HG03095 (cell line): ENCODE results near the gene KCNJ14.

Experiments
- ATAC-seq: cut with Tn5 transposase; IDR thresholded peaks from one replicate; pipeline ENCODE4 v1.9.1; 2021; ENCODE audit warnings: moderate library complexity; ENCODE audit not compliant: unreplicated experiment

KCNJ14 gene

DNA sequence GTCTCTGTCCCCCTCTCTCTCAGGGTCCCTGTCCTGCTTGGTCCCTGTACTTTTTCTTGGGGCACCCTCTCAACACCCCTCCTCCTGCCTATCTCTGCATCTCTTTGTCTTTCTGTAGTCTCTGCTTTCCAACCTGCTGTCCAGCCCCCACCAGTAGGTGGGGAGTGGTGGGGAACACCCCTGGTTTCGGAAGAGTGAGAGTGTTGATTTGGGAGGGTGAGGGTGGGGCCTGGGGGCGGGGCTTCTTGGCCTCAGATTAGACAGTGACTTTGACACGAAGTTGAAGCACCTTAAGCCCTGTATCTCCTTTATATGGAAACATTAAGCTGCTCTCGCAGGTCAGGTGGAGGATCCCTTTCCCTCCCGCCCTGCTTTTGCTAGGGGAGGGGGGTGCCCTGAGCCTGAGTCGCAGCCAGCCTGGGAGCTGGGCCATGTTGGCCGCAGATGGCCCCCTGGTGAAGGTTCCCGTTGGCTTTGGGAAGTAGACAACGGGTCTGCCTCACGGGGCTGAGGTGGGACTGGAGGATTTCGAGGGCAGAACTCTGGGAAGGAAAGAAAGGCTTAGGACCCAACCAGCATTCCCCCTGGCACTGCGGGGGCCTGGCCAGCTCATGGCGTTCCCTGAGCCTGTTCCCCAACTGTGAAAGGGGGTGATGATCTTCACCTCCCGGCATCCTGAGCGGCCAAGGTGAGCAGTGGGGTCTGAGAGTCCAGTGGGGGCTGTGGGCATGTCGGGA is at the start of gene KCNJ14:
Gene KCNJ14, plus strand, starts transcription at position 404 of the 737 bp plus-strand sequence. CDS start 6,151 bp downstream, outside the sequence.
- ATAC-seq = no peak

DNA sequence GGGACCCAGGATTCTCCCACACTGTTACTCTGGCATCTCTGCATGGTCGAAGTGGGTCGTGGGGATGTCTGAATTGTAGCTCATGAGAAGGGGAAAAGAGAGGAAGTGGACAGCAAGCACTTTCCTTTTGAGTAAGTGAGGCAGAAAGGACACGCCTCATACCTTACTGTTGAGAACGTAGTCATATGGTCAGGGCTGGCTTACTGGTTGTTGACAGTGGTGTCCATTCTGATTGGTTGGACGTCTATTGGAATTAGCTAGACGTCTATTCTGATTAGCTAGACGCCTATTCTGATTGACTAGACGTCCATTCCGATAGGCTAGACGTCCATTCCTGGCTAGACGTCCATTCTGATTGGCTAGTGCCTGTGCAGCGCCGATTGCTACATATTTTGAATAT is 49.5 kb upstream of the KCNJ14 start:
- ATAC-seq = no peak

DNA sequence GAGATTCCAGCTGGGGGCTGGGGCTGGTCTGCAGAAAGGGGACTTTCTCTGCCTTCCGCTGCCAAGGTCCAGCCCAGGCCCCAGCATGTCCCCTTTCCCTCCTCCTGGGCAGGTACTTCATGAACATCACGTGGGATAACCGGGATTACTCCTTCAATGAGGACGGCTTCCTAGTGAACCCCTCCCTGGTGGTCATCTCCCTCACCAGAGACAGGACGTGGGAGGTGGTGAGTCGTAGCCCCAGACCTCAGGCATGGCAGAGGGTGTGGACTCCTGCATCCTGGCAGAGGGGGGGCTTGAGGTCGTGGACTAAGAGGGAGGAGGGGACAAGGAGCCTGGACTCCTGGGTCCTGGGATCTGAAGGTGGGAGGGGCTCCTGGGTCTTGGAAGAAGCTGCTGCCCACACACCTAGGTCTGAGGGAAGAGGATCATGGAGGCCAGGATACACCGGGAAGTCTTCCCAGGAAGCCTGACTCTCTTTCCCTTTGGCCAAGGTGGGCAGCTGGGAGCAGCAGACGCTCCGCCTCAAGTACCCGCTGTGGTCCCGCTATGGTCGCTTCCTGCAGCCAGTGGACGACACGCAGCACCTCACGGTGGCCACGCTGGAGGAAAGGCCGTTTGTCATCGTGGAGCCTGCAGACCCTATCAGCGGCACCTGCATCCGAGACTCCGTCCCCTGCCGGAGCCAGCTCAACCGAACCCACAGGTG is 41.3 kb upstream of the KCNJ14 start:
- ATAC-seq = no peak

DNA sequence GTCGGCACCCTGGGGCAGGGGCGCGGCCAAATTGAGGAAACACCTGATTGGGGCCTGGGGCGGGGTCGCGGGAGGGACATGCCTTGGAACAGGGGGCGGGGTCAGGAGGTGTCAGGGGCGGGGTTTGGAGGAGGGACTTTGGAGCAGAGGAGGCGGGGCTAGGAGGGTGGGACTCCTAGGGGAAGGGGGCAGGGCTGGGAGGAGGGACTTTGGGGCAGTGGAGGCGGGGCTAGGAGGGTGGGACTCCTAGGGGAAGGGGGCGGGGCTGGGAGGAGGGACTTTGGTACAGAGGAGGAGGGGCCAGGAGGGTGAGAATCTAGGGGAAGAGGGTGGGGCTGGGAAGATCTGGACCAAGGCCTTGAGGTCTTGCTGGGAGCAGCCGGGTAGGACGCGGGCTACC is 40.0 kb upstream of the KCNJ14 start:
- ATAC-seq = no peak

DNA sequence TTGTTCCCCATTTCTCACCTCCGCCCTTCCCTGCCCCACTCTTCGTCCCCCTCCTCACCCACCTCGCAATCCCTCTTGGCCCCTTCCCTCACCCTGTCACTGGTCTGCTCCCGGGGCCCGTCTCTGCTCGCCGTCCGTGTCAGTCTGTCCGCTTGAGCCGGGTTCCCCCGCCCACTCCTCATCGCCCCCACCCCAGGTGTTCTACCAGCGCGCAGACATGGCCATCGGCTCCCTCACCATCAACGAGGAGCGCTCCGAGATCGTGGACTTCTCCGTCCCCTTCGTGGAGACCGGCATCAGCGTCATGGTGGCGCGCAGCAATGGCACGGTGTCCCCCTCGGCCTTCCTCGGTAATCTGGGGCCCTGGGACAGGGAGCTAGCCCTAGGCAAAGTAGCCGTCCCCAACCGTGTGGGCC is 39.6 kb upstream of the KCNJ14 start:
- no peak for ATAC-seq

DNA sequence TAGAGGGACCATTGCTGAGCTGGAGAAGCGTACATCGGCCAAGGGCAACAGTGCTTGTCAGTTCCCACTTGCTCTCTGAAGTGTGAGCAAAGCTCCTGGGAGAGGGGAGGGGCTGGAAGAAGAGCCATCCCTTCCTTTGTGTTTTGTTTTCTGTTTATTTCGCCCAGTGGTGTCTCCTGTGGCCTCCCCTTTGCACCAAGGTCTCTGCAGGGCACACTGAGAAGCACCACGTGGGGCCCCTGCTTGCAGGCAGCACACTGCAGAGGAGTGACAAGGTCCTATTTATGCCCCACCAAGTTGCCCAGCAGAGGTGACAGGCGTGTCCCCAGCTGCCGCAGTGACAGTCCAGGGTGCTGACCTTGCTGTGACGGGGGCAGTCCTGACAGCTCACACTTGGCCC is 38.0 kb upstream of the KCNJ14 start:
- ATAC-seq = no peak

DNA sequence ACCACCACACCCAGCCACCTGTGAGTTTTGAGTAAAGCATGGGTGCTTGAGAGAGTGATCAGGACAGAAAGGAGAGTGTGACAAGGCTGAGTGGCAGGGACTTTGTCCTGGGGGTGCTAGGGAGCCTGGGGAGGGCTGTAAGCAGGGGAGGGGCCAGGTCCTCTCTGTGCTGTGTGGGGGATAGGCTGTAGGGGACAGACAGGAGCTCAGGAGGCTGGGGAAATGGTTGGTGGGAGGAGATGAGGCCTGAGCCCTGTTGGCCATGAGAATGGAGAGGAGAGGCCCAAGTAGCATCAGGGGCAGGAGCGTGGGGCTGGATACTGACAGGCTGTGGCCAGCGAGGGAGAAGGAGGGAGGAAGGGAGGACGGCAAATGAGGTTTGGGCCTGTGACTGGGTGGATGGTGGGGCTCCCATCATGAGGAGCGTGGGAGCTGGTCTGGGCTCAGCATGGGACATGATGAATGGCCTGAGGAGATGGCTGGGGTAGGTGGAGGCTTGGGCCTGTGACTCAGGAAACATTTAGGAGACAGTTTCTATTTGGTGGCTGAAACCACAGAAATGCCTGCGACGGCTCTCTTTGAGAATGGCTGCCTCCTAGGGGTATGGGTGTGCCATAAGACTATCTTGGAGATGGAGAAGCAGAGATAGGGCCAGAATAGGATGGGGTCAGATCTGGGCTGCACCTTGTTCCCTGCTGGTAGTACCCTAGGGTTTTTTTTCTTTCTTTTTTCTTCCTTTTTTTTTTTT is 36.9 kb upstream of the KCNJ14 start:
- no peak for ATAC-seq

DNA sequence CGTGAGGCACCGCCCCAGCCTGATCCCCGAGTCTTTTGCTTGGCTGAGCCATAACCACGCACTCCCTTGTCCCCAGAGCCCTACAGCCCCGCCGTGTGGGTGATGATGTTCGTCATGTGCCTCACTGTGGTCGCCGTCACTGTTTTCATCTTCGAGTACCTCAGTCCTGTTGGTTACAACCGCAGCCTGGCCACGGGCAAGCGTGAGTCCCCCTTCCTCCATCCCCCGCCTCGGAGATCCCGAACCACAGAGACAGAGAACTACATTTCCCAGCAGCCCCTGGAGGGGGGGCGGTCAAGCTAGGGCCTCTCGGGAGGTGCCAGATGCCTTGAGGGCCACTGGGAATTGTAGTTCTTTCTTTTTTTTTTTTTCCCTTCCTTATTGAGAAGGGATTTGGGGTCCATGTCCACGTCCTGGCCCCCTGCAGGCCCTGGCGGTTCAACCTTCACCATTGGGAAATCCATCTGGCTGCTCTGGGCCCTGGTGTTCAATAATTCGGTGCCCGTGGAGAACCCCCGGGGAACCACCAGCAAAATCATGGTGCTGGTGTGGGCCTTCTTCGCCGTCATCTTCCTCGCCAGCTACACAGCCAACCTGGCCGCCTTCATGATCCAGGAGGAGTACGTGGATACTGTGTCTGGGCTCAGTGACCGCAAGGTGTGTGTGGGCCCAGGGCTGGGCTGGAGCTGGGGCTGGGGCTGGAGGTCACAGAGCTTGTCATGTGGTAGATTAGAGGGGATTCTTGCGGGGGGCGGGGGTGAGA is 36.0 kb upstream of the KCNJ14 start:
- no peak for ATAC-seq

DNA sequence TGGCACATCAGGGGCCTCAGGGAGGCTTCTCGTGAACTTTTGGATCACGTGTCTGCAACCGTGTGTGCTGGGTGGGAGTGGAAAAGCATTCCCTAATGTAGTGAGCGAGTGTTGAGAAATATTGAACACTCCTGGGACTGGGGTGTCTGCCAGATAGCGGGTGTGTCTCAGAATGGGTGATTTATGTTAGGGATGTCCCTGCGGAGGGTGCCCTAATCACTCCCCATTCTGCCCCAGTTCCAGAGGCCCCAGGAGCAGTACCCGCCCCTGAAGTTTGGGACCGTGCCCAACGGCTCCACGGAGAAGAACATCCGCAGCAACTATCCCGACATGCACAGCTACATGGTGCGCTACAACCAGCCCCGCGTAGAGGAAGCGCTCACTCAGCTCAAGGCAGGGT is 33.8 kb upstream of the KCNJ14 start:
- ATAC-seq = no peak

DNA sequence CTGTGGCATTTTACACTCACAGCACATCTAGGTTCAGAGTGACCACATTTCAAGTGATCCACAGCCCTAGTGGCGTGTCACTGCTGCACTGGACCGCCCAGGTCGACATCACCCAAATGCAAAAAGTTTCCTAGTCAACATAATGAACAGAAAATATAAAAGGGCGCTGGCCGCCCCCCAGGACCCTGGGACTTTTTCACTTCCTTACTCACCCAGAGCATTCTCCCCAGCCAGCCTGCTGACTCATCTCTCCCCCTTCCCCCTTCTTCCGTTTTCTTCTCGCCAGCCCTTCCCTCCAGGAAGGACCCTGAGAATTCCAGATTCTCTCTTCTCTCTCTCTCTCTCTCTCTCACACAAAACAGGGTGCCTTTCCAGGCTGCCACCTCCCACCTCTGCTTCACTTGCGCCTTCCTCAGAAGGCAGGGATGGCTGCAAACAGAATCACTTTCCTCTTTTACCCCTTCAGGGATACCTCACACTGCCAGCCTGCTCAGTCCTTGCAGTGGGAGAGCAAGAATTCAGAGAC is 30.6 kb upstream of the KCNJ14 start:
- no peak for ATAC-seq

DNA sequence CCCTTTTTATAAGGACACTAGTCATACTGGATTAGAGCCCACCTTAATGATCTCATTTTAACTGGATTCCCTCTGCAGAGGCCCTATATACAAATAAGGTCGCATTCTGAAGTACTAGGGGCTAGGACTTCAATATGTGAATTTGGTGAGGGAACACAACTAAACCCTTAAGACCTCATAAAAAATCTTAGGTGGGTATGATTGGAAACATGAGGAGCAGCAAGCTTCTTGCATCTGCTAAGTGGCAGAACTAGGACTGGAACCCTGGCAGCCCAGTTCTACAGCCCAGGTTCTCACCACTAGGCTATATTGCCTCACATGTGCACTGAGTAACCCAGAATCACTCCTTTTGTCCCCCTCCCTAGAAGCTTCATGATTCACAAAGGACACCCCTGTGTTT is 26.7 kb upstream of the KCNJ14 start:
- no peak for ATAC-seq

DNA sequence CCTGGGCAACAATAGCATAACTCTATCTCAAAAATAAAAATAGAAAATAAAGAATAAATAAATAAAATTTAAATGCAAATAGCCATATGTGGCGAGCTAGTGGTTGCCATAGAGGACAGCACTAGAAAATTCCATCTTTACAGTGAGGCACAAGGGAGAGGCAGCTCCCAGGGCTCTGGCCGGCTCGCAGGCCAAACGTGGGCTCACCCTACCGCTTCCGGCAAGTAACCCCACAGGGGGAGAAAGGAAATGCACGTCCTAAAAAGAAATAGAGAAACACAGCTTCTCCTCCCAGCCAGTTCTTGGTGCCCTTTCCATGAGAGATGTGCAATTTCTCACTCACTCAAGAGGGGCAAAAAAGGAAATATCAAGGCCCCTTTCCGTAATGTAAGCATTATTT is 22.0 kb upstream of the KCNJ14 start:
- ATAC-seq = no peak

DNA sequence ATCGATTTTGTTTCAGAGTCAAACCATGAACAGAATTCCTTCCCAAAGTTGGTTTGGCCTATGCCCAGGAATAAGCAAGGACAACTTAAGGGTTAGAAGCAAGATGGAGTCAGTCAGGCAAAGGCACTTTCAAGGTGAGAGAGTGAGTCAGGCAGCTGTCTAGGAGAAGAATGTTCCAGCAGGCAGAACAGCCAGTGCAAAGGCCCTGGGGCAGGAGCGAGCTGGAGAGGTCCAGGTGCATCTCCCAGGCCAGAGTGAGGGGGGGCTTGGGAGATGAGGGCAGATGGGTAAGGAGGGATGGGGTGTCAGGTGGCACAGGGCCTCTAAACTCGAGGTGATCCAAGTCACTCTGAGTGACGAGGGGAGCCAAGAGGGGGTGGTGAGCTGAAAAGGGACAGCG is 18.8 kb upstream of the KCNJ14 start:
- ATAC-seq = no peak

DNA sequence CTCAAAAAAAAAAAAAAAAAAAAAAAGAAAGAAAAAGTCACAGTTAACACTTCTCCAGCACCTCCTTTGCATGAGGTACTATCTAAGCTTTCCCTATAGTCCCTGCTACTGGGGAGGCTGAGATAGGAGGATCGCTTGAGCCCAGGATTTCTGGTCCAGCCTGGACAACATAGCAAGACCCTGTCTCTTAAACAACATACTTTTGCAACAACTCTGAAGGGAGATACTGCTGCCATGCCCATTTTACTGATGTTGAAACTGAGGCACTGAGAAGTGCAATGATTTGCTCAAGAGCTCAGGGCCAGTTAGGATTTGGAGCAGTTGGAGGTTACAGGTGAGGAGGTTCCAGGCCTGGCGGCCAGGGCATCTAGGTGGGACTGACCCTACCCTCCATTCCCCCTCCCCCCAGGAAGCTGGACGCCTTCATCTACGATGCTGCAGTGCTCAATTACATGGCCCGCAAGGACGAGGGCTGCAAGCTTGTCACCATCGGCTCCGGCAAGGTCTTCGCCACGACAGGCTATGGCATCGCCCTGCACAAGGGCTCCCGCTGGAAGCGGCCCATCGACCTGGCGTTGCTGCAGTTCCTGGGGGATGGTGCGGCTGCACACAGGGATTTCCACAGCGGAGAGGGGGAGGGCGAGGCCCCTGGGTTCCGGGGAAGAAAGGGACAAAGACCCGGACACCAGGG is 13.9 kb upstream of the KCNJ14 start:
- ATAC-seq = no peak

DNA sequence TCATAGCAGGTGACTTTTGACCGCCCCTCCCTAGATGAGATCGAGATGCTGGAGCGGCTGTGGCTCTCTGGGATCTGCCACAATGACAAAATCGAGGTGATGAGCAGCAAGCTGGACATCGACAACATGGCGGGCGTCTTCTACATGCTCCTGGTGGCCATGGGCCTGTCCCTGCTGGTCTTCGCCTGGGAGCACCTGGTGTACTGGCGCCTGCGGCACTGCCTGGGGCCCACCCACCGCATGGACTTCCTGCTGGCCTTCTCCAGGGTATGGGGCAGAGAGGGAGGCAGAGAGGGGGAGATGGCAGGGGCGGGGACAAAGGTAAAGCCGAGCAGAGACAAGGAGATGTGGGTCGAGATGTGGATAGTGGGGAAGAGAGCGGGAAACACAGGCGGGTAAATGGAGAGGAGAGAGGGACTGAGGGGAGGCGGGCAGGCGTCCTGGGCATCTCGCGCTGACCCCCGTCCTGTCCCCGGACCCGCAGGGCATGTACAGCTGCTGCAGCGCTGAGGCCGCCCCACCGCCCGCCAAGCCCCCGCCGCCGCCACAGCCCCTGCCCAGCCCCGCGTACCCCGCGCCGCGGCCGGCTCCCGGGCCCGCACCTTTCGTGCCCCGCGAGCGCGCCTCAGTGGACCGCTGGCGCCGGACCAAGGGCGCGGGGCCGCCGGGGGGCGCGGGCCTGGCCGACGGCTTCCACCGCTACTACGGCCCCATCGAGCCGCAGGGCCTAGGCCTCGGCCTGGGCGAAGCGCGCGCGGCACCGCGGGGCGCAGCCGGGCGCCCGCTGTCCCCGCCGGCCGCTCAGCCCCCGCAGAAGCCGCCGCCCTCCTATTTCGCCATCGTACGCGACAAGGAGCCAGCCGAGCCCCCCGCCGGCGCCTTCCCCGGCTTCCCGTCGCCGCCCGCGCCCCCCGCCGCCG is 13.0 kb upstream of the KCNJ14 start:
- no peak for ATAC-seq

DNA sequence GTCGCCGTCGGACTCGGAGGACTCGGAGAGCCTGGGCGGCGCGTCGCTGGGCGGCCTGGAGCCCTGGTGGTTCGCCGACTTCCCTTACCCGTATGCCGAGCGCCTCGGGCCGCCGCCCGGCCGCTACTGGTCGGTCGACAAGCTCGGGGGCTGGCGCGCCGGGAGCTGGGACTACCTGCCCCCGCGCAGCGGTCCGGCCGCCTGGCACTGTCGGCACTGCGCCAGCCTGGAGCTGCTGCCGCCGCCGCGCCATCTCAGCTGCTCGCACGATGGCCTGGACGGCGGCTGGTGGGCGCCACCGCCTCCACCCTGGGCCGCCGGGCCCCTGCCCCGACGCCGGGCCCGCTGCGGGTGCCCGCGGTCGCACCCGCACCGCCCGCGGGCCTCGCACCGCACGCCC is 12.1 kb upstream of the KCNJ14 start:
- ATAC-seq = no peak

DNA sequence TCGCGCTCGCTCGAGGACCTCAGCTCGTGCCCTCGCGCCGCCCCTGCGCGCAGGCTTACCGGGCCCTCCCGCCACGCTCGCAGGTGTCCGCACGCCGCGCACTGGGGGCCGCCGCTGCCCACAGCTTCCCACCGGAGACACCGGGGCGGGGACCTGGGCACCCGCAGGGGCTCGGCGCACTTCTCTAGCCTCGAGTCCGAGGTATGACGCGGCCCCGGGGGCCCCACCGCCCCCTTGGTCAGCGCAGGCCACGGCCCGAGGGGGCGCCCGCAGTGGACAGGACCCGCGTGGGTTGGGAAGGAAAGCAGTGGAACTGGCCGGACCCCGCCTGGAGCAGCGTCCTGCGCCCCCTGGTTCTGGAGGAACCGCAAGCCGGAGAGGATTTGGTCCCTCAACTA is 11.6 kb upstream of the KCNJ14 start:
- ATAC-seq = no peak

DNA sequence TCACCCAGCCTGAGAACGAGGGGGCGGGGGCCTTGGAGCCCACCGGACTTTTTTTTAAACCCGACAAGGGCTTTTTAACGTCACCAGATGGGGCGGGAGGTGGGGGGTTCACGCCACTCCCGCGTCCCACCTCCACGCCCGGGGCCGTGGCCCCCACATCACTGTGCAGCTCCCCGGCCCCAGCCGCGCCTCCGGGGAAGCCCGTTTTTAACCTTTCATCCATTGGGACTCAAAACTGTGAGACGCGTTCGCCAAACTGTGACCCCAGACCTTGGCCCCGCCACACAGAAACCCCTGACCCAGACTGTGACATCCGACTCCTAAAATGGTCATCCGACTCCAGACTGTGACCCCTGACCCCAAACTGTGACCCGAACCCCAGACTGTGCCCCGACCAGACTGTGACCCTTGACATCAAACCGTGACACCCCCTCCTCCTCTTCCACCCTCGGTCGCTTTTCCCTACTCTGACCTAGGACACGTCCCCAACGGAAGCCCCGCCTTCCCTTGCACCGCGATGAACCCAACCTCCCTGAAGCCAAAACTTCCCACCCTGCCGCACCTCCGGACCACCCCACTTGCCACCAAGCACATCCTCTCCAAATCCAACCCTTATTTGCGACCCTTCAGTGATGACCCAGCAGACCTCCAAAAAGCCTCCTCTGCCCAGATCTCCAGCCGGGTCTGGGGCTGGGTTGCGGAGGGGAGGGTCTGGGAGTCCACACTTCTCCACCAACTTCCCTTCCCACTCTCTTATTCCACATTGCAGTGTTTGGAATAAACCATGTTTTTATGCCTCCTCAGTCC is 11.0 kb upstream of the KCNJ14 start:
- no peak for ATAC-seq

DNA sequence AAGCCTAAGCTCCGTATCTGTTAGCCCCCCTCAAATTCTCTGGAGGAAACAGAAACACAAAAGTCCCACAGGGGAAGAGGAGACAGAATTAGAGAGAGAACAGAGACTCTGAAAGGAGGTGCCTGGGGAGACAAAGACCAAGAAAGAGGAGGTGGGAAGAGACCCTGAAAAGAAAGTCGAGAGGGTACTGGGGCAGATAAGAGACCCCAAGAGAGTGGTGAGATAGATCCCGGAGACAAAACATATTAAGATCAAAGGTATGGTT is 10.5 kb upstream of the KCNJ14 start:
- ATAC-seq = no peak
